ENCODE data around the gene DNM2.
"Not testable (repeated sequence)": the region's sequence is repeated elsewhere in the genome, so short reads cannot be mapped to it uniquely, and the experiment has no call there.

DNM2 gene

GRCh38 chr19:10846500-10847202 lies 128.8 kb downstream of the DNM2 start:
- Histone ChIP-seq H3K9me3 (ENCODE audit: low read length) (peaks cover 2% of the 10 kb centered on the region), H2AFZ (ENCODE audit: low read depth, low read length) (no peak overlapping the region), H3K36me3 (ENCODE audit: insufficient read depth, low read length) (no peaks in the 10 kb centered on the region), H3K4me3 (ENCODE audit: low read length) (no peak overlapping the region), H3K4me1 (ENCODE audit: insufficient read depth, low read length) (no peaks in the 10 kb centered on the region), H3K27me3 (ENCODE audit: insufficient read depth, low read length) (no peaks in the 10 kb centered on the region)

- Histone ChIP-seq H3K9me3 (ENCODE audit: low read length) (no peaks in the 10 kb centered on the region), H3K36me3 (ENCODE audit: insufficient read depth, low read length) (no peaks in the 10 kb centered on the region), H3K4me3 (ENCODE audit: low read length) (no peak within 1 kb of the TSS), H2AFZ (ENCODE audit: low read depth, low read length) (no peak within 1 kb of the TSS), H3K4me1 (ENCODE audit: insufficient read depth, low read length) (no peaks in the 10 kb centered on the region), H3K27me3 (ENCODE audit: insufficient read depth, low read length) (no peaks in the 10 kb centered on the region)
These were observed 130.5 kb downstream of the DNM2 start, which contains the start of gene C19orf38 for GRCh38 chr19:10848230-10848856. C19orf38 (plus strand) TSS chr19:10848415; CDS start chr19:10848509, 94 bp downstream.

GRCh38 chr19:10850631-10851030 lies 132.8 kb downstream of the DNM2 start:
- no peaks in the 10 kb centered on the region for H3K9me3 ChIP-seq (ENCODE audit: low read length)
- H3K4me1 ChIP-seq (ENCODE audit: insufficient read depth, low read length) = no peaks in the 10 kb centered on the region
- H3K36me3 ChIP-seq (ENCODE audit: insufficient read depth, low read length) = no peaks in the 10 kb centered on the region
- H3K27me3 ChIP-seq (ENCODE audit: insufficient read depth, low read length) = no peaks in the 10 kb centered on the region
- no peak overlapping the region for H2AFZ ChIP-seq (ENCODE audit: low read depth, low read length)
- H3K4me3 ChIP-seq (ENCODE audit: low read length) = no peak overlapping the region

GRCh38 chr19:10852098-10852800 lies 134.4 kb downstream of the DNM2 start:
- H3K4me3 ChIP-seq (ENCODE audit: low read length) = no peak overlapping the region
- H2AFZ ChIP-seq (ENCODE audit: low read depth, low read length) = no peak overlapping the region
- no peaks in the 10 kb centered on the region for H3K4me1 ChIP-seq (ENCODE audit: insufficient read depth, low read length)
- no peaks in the 10 kb centered on the region for H3K9me3 ChIP-seq (ENCODE audit: low read length)
- no peaks in the 10 kb centered on the region for H3K36me3 ChIP-seq (ENCODE audit: insufficient read depth, low read length)
- no peaks in the 10 kb centered on the region for H3K27me3 ChIP-seq (ENCODE audit: insufficient read depth, low read length)

GRCh38 chr19:10852941-10853340 lies 135.1 kb downstream of the DNM2 start:
- H2AFZ ChIP-seq (ENCODE audit: low read depth, low read length) = no peak overlapping the region
- H3K4me1 ChIP-seq (ENCODE audit: insufficient read depth, low read length) = no peaks in the 10 kb centered on the region
- H3K36me3 ChIP-seq (ENCODE audit: insufficient read depth, low read length) = no peaks in the 10 kb centered on the region
- no peak overlapping the region for H3K4me3 ChIP-seq (ENCODE audit: low read length)
- no peaks in the 10 kb centered on the region for H3K27me3 ChIP-seq (ENCODE audit: insufficient read depth, low read length)
- no peaks in the 10 kb centered on the region for H3K9me3 ChIP-seq (ENCODE audit: low read length)

GRCh38 chr19:10854350-10855089 lies 136.6 kb downstream of the DNM2 start:
- H3K27me3 ChIP-seq (ENCODE audit: insufficient read depth, low read length) = no peaks in the 10 kb centered on the region
- no peaks in the 10 kb centered on the region for H3K36me3 ChIP-seq (ENCODE audit: insufficient read depth, low read length)
- H3K4me1 ChIP-seq (ENCODE audit: insufficient read depth, low read length) = no peaks in the 10 kb centered on the region
- no peak overlapping the region for H3K4me3 ChIP-seq (ENCODE audit: low read length)
- no peaks in the 10 kb centered on the region for H3K9me3 ChIP-seq (ENCODE audit: low read length)
- H2AFZ ChIP-seq (ENCODE audit: low read depth, low read length) = no peak overlapping the region

- Histone ChIP-seq H2AFZ (ENCODE audit: low read depth, low read length) (no peak overlapping the region), H3K4me1 (ENCODE audit: insufficient read depth, low read length) (no peaks in the 10 kb centered on the region), H3K4me3 (ENCODE audit: low read length) (no peak overlapping the region), H3K9me3 (ENCODE audit: low read length) (no peaks in the 10 kb centered on the region), H3K27me3 (ENCODE audit: insufficient read depth, low read length) (no peaks in the 10 kb centered on the region), H3K36me3 (ENCODE audit: insufficient read depth, low read length) (no peaks in the 10 kb centered on the region)
These were observed 138.1 kb downstream of the DNM2 start for GRCh38 chr19:10855879-10856522.

GRCh38 chr19:10856899-10857298 lies 139.0 kb downstream of the DNM2 start:
- H3K36me3 ChIP-seq (ENCODE audit: insufficient read depth, low read length); H3K27me3 ChIP-seq (ENCODE audit: insufficient read depth, low read length); H3K4me1 ChIP-seq (ENCODE audit: insufficient read depth, low read length): not testable (repeated sequence)

GRCh38 chr19:10858204-10858828 lies 140.4 kb downstream of the DNM2 start:
- no peaks in the 10 kb centered on the region for H3K36me3 ChIP-seq (ENCODE audit: insufficient read depth, low read length)
- no peak overlapping the region for H3K4me3 ChIP-seq (ENCODE audit: low read length)
- H2AFZ ChIP-seq (ENCODE audit: low read depth, low read length) = no peak overlapping the region
- H3K9me3 ChIP-seq (ENCODE audit: low read length) = no peaks in the 10 kb centered on the region
- H3K27me3 ChIP-seq (ENCODE audit: insufficient read depth, low read length) = no peaks in the 10 kb centered on the region
- peaks cover 8% of the 10 kb centered on the region for H3K4me1 ChIP-seq (ENCODE audit: insufficient read depth, low read length)

More at GRCh38 chr19:10856899-10857298, 139.0 kb downstream of the DNM2 start:
- H3K4me3 ChIP-seq (ENCODE audit: low read length); H3K9me3 ChIP-seq (ENCODE audit: low read length); H2AFZ ChIP-seq (ENCODE audit: low read depth, low read length): not testable (repeated sequence)

GRCh38 chr19:10861103-10861651 lies 143.3 kb downstream of the DNM2 start:
- H3K4me1 ChIP-seq (ENCODE audit: insufficient read depth, low read length) = peaks cover 12% of the 10 kb centered on the region
- no peak overlapping the region for H3K4me3 ChIP-seq (ENCODE audit: low read length)
- H3K9me3 ChIP-seq (ENCODE audit: low read length) = no peaks in the 10 kb centered on the region
- no peaks in the 10 kb centered on the region for H3K27me3 ChIP-seq (ENCODE audit: insufficient read depth, low read length)
- H3K36me3 ChIP-seq (ENCODE audit: insufficient read depth, low read length) = no peaks in the 10 kb centered on the region
- H2AFZ ChIP-seq (ENCODE audit: low read depth, low read length) = no peak overlapping the region

- Histone ChIP-seq H3K9me3 (ENCODE audit: low read length) (no peaks in the 10 kb centered on the region), H3K4me3 (ENCODE audit: low read length) (no peak overlapping the region), H2AFZ (ENCODE audit: low read depth, low read length) (peak overlapping the region; percentile 42), H3K27me3 (ENCODE audit: insufficient read depth, low read length) (no peaks in the 10 kb centered on the region), H3K4me1 (ENCODE audit: insufficient read depth, low read length) (peaks cover 12% of the 10 kb centered on the region), H3K36me3 (ENCODE audit: insufficient read depth, low read length) (no peaks in the 10 kb centered on the region)
These were observed 144.8 kb downstream of the DNM2 start for GRCh38 chr19:10862561-10863106.

Data from neuron (in vitro differentiated cells).